ENCODE measurements around the gene MAP3K15. TPM values are rescaled to one million over a fixed set of nuclear protein-coding genes. Genes with fewer than 3 reads are reported as not detected.

Gene MAP3K15
- total and polyA plus RNA-seq, 2 of the 13 experiments (the other 11 are each of a cell fraction or from before 2014, with no cell fraction given): 3.9 to 6.4 TPM

DNA sequence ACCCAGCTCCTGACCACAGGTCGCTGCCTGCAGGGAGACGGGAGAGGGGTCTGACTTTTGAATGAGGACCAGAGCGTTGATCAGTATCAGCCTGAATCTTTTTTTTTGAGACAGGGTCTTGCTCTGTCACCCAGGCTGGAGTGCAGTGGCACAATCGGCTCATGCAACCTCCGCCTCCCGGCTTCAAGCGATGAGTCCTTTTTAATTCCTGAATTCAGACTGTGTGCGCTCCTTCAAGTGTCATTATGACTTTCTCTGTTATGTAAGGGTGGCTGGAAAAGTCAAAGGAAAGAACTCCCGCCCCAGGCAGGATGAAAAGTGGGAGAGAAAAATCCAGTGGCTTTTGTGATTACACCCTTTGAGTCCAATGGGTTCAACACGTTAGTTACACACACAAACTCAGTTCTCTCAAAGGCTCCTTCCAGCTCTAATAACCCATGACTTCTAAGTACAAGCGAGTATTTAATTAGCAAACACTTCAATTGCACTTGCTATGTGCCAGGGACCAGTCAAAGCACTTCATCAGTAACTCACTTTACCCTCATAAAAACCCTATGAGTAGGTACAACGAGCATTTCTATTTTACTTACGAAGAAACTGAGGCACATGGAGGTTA is 127.1 kb downstream of the MAP3K15 start (continued):
- TF ChIP-seq WIZ (CRISPR knock-in tag; IDR thresholded peaks at IDR 0.05) (no peak), DNMT3B (CRISPR knock-in tag; conservative IDR thresholded peaks at IDR 0.05) (no peak)
- TF ChIP-seq, protein P1, sequence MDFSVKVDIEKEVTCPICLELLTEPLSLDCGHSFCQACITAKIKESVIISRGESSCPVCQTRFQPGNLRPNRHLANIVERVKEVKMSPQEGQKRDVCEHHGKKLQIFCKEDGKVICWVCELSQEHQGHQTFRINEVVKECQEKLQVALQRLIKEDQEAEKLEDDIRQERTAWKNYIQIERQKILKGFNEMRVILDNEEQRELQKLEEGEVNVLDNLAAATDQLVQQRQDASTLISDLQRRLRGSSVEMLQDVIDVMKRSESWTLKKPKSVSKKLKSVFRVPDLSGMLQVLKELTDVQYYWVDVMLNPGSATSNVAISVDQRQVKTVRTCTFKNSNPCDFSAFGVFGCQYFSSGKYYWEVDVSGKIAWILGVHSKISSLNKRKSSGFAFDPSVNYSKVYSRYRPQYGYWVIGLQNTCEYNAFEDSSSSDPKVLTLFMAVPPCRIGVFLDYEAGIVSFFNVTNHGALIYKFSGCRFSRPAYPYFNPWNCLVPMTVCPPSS (IDR thresholded peaks at IDR 0.05): no peak

DNA sequence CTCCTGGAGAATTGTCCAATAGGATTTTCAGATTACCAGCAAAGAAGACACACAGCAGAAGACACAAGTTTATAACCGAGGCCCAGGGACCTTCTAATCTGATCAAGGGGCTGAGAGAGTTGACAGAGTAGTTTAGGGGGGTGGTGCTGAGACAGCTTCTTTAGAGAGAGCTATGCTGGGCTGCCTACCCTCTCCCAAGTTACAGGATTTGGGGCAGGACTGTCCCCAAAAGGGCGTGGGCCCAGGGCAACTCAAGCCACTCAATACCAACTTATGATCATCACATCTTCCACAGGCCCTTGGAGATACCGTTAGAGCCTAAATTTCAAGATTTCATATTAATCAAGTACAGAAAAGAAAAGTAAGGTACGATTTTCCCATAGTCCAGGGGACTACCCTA is 128.6 kb downstream of the MAP3K15 start:
- WGBS (ENCODE audit: low lambda C conversion rate): 95% methylated on average over 2 of the region's 4 CpGs
- no peak overlapping the region for H3K27ac ChIP-seq (ENCODE audit: extremely low read length, insufficient read depth, low read length)
- in situ Hi-C loops (cut with HindIII; ENCODE audit: extremely low pct_ligation_motif_present, low pct_unique_long_range_greater_than_20kb): no loop called here
- TF ChIP-seq U2AF1 (optimal IDR thresholded peaks at IDR 0.05; ENCODE audit: low read depth, low read length) (no peak), KAT8 (CRISPR knock-in tag; IDR thresholded peaks at IDR 0.05) (no peak), HDAC1 (CRISPR knock-in tag; IDR thresholded peaks at IDR 0.05) (no peak), ARNT2 (CRISPR knock-in tag; IDR thresholded peaks at IDR 0.05; ENCODE audit: low read depth) (no peak)
- TF ChIP-seq, protein P2, sequence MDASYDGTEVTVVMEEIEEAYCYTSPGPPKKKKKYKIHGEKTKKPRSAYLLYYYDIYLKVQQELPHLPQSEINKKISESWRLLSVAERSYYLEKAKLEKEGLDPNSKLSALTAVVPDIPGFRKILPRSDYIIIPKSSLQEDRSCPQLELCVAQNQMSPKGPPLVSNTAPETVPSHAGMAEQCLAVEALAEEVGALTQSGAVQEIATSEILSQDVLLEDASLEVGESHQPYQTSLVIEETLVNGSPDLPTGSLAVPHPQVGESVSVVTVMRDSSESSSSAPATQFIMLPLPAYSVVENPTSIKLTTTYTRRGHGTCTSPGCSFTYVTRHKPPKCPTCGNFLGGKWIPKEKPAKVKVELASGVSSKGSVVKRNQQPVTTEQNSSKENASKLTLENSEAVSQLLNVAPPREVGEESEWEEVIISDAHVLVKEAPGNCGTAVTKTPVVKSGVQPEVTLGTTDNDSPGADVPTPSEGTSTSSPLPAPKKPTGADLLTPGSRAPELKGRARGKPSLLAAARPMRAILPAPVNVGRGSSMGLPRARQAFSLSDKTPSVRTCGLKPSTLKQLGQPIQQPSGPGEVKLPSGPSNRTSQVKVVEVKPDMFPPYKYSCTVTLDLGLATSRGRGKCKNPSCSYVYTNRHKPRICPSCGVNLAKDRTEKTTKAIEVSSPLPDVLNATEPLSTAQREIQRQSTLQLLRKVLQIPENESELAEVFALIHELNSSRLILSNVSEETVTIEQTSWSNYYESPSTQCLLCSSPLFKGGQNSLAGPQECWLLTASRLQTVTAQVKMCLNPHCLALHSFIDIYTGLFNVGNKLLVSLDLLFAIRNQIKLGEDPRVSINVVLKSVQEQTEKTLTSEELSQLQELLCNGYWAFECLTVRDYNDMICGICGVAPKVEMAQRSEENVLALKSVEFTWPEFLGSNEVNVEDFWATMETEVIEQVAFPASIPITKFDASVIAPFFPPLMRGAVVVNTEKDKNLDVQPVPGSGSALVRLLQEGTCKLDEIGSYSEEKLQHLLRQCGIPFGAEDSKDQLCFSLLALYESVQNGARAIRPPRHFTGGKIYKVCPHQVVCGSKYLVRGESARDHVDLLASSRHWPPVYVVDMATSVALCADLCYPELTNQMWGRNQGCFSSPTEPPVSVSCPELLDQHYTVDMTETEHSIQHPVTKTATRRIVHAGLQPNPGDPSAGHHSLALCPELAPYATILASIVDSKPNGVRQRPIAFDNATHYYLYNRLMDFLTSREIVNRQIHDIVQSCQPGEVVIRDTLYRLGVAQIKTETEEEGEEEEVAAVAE (CRISPR knock-in tag; IDR thresholded peaks at IDR 0.05; ENCODE audit: borderline replicate concordance): no peak
- TF ChIP-seq, protein P3, sequence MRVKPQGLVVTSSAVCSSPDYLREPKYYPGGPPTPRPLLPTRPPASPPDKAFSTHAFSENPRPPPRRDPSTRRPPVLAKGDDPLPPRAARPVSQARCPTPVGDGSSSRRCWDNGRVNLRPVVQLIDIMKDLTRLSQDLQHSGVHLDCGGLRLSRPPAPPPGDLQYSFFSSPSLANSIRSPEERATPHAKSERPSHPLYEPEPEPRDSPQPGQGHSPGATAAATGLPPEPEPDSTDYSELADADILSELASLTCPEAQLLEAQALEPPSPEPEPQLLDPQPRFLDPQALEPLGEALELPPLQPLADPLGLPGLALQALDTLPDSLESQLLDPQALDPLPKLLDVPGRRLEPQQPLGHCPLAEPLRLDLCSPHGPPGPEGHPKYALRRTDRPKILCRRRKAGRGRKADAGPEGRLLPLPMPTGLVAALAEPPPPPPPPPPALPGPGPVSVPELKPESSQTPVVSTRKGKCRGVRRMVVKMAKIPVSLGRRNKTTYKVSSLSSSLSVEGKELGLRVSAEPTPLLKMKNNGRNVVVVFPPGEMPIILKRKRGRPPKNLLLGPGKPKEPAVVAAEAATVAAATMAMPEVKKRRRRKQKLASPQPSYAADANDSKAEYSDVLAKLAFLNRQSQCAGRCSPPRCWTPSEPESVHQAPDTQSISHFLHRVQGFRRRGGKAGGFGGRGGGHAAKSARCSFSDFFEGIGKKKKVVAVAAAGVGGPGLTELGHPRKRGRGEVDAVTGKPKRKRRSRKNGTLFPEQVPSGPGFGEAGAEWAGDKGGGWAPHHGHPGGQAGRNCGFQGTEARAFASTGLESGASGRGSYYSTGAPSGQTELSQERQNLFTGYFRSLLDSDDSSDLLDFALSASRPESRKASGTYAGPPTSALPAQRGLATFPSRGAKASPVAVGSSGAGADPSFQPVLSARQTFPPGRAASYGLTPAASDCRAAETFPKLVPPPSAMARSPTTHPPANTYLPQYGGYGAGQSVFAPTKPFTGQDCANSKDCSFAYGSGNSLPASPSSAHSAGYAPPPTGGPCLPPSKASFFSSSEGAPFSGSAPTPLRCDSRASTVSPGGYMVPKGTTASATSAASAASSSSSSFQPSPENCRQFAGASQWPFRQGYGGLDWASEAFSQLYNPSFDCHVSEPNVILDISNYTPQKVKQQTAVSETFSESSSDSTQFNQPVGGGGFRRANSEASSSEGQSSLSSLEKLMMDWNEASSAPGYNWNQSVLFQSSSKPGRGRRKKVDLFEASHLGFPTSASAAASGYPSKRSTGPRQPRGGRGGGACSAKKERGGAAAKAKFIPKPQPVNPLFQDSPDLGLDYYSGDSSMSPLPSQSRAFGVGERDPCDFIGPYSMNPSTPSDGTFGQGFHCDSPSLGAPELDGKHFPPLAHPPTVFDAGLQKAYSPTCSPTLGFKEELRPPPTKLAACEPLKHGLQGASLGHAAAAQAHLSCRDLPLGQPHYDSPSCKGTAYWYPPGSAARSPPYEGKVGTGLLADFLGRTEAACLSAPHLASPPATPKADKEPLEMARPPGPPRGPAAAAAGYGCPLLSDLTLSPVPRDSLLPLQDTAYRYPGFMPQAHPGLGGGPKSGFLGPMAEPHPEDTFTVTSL (CRISPR knock-in tag; IDR thresholded peaks at IDR 0.05; ENCODE audit: borderline replicate concordance): no peak
- TF ChIP-seq, protein P4, sequence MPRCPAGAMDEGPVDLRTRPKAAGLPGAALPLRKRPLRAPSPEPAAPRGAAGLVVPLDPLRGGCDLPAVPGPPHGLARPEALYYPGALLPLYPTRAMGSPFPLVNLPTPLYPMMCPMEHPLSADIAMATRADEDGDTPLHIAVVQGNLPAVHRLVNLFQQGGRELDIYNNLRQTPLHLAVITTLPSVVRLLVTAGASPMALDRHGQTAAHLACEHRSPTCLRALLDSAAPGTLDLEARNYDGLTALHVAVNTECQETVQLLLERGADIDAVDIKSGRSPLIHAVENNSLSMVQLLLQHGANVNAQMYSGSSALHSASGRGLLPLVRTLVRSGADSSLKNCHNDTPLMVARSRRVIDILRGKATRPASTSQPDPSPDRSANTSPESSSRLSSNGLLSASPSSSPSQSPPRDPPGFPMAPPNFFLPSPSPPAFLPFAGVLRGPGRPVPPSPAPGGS (CRISPR knock-in tag; IDR thresholded peaks at IDR 0.05): no peak

More for the DNA sequence above, 128.6 kb downstream of the MAP3K15 start:
- H3K4me1 ChIP-seq (ENCODE audit: insufficient read depth, low read length): no peaks in the 10 kb centered on the region
- H2AFZ ChIP-seq (ENCODE audit: low read length): no peak overlapping the region
- no TSS peak for BruUV-seq (replicated peaks)
- no peaks in the 10 kb centered on the region for H3K9me3 ChIP-seq (ENCODE audit: low read length)
- H3K4me3 ChIP-seq (replicated peaks in 1 of 3; ENCODE audit: insufficient read depth in 1 of 3, low read depth in 2 of 3, low read length in 3 of 3): no peak overlapping the region
- H3K36me3 ChIP-seq (replicated peaks in 1 of 2; ENCODE audit: control insufficient read depth in 1 of 2, insufficient read depth in 2 of 2, low read length in 2 of 2): no peaks in the 10 kb centered on the region; a peak in 1 of 5 replicates
- no peaks in the 10 kb centered on the region for H4K20me1 ChIP-seq (ENCODE audit: insufficient read depth, low read length)
- DNase-seq (ENCODE audit: low spot score) (no peak), FAIRE-seq (no peak), ATAC-seq (no peak)
- no peak overlapping the region for H3K4me2 ChIP-seq (ENCODE audit: low read depth, low read length)
- H3K27me3 ChIP-seq (ENCODE audit: control insufficient read depth in 1 of 2, insufficient read depth in 2 of 2, low read length in 2 of 2): no peaks in the 10 kb centered on the region
- ChIA-PET POLR2A (interaction anchor here (0.6 kb wide), 1 partner anchor 251 kb away, joined by 3 read pairs; no protein-coding TSS in a partner anchor), CTCF (ENCODE audit: low intra/inter-chr PET ratio, low total read pairs) (no interaction called here)
- intact Hi-C loops (cut with micrococcal nuclease; ENCODE audit: unreplicated experiment): no loop called here
- no peak overlapping the region for H3K9ac ChIP-seq (ENCODE audit: insufficient read depth, low read depth, low read length)
- H3K79me2 ChIP-seq (ENCODE audit: insufficient read depth, low read length): no peaks in the 10 kb centered on the region
